Measurements from ENCODE around the gene MIR17HG.

- TF ChIP-seq, protein P1, sequence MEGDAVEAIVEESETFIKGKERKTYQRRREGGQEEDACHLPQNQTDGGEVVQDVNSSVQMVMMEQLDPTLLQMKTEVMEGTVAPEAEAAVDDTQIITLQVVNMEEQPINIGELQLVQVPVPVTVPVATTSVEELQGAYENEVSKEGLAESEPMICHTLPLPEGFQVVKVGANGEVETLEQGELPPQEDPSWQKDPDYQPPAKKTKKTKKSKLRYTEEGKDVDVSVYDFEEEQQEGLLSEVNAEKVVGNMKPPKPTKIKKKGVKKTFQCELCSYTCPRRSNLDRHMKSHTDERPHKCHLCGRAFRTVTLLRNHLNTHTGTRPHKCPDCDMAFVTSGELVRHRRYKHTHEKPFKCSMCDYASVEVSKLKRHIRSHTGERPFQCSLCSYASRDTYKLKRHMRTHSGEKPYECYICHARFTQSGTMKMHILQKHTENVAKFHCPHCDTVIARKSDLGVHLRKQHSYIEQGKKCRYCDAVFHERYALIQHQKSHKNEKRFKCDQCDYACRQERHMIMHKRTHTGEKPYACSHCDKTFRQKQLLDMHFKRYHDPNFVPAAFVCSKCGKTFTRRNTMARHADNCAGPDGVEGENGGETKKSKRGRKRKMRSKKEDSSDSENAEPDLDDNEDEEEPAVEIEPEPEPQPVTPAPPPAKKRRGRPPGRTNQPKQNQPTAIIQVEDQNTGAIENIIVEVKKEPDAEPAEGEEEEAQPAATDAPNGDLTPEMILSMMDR (IDR thresholded peaks at IDR 0.05), result no peak
- no peak for TF ChIP-seq POLR2AphosphoS5 (IDR thresholded peaks at IDR 0.05)
These were observed 41.8 kb upstream of the MIR17HG start for GRCh38 chr13:91305652-91306051.

Data from breast epithelium (tissue), 3 donors.